Mucosa of stomach (tissue), 1 donor: ENCODE measurements around the gene YTHDC1.
"Not testable (repeated sequence)": the region's sequence is repeated elsewhere in the genome, so short reads cannot be mapped to it uniquely, and the experiment has no call there.

Experiments
- H3K27me3 ChIP-seq: one replicate; pipeline ENCODE4 v1.7.0; 2013; ENCODE audit warnings: mild to moderate bottlenecking, low read length; ENCODE audit not compliant: control insufficient read depth, insufficient read depth
- H3K36me3 ChIP-seq: one replicate; pipeline ENCODE4 v1.7.0; 2013; ENCODE audit warnings: low read length; ENCODE audit not compliant: control insufficient read depth, insufficient read depth
- H3K4me1 ChIP-seq: one replicate; pipeline ENCODE4 v1.7.0; 2013; ENCODE audit warnings: mild to moderate bottlenecking, low read length; ENCODE audit not compliant: control insufficient read depth, insufficient read depth
- H3K4me3 ChIP-seq: one replicate; pipeline ENCODE4 v1.7.0; 2013; ENCODE audit warnings: low read length
- H3K9ac ChIP-seq: one replicate; pipeline ENCODE4 v1.7.0; 2013; ENCODE audit warnings: mild to moderate bottlenecking, low read length, moderate library complexity
- H3K9me3 ChIP-seq: one replicate; pipeline ENCODE4 v1.7.0; 2013; ENCODE audit warnings: mild to moderate bottlenecking, low read length, moderate library complexity; ENCODE audit not compliant: control insufficient read depth
- donor health status: Pancreatic carcinoma.

Gene YTHDC1

GRCh38 chr4:68281796-68282740, 67.8 kb downstream of the YTHDC1 start:
- H3K4me3 ChIP-seq, H3K27me3 ChIP-seq, H3K9ac ChIP-seq, H3K4me1 ChIP-seq, H3K36me3 ChIP-seq, H3K9me3 ChIP-seq: not testable (repeated sequence)

- H3K4me3 ChIP-seq: no peak overlapping the region
- H3K36me3 ChIP-seq: no peaks in the 10 kb centered on the region
- H3K9ac ChIP-seq: no peak overlapping the region
- no peaks in the 10 kb centered on the region for H3K27me3 ChIP-seq
- no peaks in the 10 kb centered on the region for H3K9me3 ChIP-seq
- no peaks in the 10 kb centered on the region for H3K4me1 ChIP-seq
Observed at GRCh38 chr4:68278029-68278428, 71.9 kb downstream of the YTHDC1 start.

GRCh38 chr4:68277627-68278026, 72.3 kb downstream of the YTHDC1 start:
- no peaks in the 10 kb centered on the region for H3K36me3 ChIP-seq
- H3K4me3 ChIP-seq: no peak overlapping the region
- no peaks in the 10 kb centered on the region for H3K4me1 ChIP-seq
- no peak overlapping the region for H3K9ac ChIP-seq
- no peaks in the 10 kb centered on the region for H3K9me3 ChIP-seq
- no peaks in the 10 kb centered on the region for H3K27me3 ChIP-seq

- Histone ChIP-seq H3K27me3 (no peaks in the 10 kb centered on the region), H3K9me3 (no peaks in the 10 kb centered on the region), H3K9ac (no peak overlapping the region), H3K4me3 (no peak overlapping the region), H3K4me1 (no peaks in the 10 kb centered on the region), H3K36me3 (no peaks in the 10 kb centered on the region)
Observed at GRCh38 chr4:68272860-68273259, 77.0 kb downstream of the YTHDC1 start.

GRCh38 chr4:68272380-68272779, 77.5 kb downstream of the YTHDC1 start:
- no peaks in the 10 kb centered on the region for H3K36me3 ChIP-seq
- H3K9ac ChIP-seq: no peak overlapping the region
- H3K9me3 ChIP-seq: no peaks in the 10 kb centered on the region
- H3K4me3 ChIP-seq: no peak overlapping the region
- H3K27me3 ChIP-seq: no peaks in the 10 kb centered on the region
- H3K4me1 ChIP-seq: no peaks in the 10 kb centered on the region

- no peak overlapping the region for H3K4me3 ChIP-seq
- H3K27me3 ChIP-seq: no peaks in the 10 kb centered on the region
- no peak overlapping the region for H3K9ac ChIP-seq
- no peaks in the 10 kb centered on the region for H3K4me1 ChIP-seq
- H3K36me3 ChIP-seq: no peaks in the 10 kb centered on the region
- no peaks in the 10 kb centered on the region for H3K9me3 ChIP-seq
Observed at GRCh38 chr4:68271851-68272357, 78.0 kb downstream of the YTHDC1 start.

- no peak overlapping the region for H3K9ac ChIP-seq
- no peak overlapping the region for H3K4me3 ChIP-seq
- H3K36me3 ChIP-seq: no peaks in the 10 kb centered on the region
- H3K27me3 ChIP-seq: no peaks in the 10 kb centered on the region
- no peaks in the 10 kb centered on the region for H3K9me3 ChIP-seq
- H3K4me1 ChIP-seq: no peaks in the 10 kb centered on the region
Observed at GRCh38 chr4:68267433-68267944, 82.4 kb downstream of the YTHDC1 start.

GRCh38 chr4:68264875-68265565, 84.9 kb downstream of the YTHDC1 start:
- H3K4me1 ChIP-seq: no peaks in the 10 kb centered on the region
- no peaks in the 10 kb centered on the region for H3K9me3 ChIP-seq
- H3K36me3 ChIP-seq: no peaks in the 10 kb centered on the region
- no peaks in the 10 kb centered on the region for H3K27me3 ChIP-seq
- H3K9ac ChIP-seq: no peak overlapping the region
- no peak overlapping the region for H3K4me3 ChIP-seq
